HL-60 (cell line): ENCODE results near the gene GFRA4.

Source experiments
- DNase-seq, 2 experiments: peaks; one replicate each; pipeline ENCODE4 v3.0.0-alpha.2; 2010 to 2020; ENCODE audit warnings: low read depth in 1 of 2, low spot score in 1 of 2
- H3K27ac ChIP-seq: fragments of 250-450 bp; sonication (Bioruptor Pico); replicated peaks from 2 replicates; pipeline ENCODE4 v1.5.1; 2020; ENCODE audit warnings: mild to moderate bottlenecking, moderate library complexity
- H3K27me3 ChIP-seq: fragments of 250-450 bp; sonication (Bioruptor Pico); 2 replicates; pipeline ENCODE4 v1.5.1; 2021; ENCODE audit warnings: mild to moderate bottlenecking, moderate library complexity; ENCODE audit not compliant: insufficient read depth, poor library complexity, severe bottlenecking
- H3K4me3 ChIP-seq: replicated peaks from 2 replicates; pipeline ENCODE4 v1.5.1; 2011; ENCODE audit warnings: mild to moderate bottlenecking, control low read depth, low read length; ENCODE audit not compliant: insufficient read depth
- CTCF ChIP-seq: IDR thresholded peaks from one replicate; pipeline ENCODE4 v1.5.1; 2011; ENCODE audit warnings: low read length, control low read depth, inconsistent platforms; ENCODE audit not compliant: insufficient read depth
- GABPA ChIP-seq: IDR thresholded peaks from 2 replicates; pipeline ENCODE4 v1.6.1; 2012; ENCODE audit warnings: low read depth
- POLR2AphosphoS5 ChIP-seq: IDR thresholded peaks from 2 replicates; pipeline ENCODE4 v1.6.1; 2012; ENCODE audit warnings: low read depth
- REST ChIP-seq: IDR thresholded peaks from 2 replicates; pipeline ENCODE4 v1.6.1; 2012; ENCODE audit warnings: low read depth; ENCODE audit not compliant: insufficient replicate concordance
- SPI1 ChIP-seq: IDR thresholded peaks from 2 replicates; pipeline ENCODE4 v1.6.1; 2012; ENCODE audit warnings: low read depth, mild to moderate bottlenecking, borderline replicate concordance

GFRA4 gene

GRCh38 chr20:3633913-3634478 is 29.2 kb downstream of the GFRA4 start:
- Histone ChIP-seq H3K4me3 (no peak overlapping the region), H3K27ac (no peak overlapping the region), H3K27me3 (no peaks in the 10 kb centered on the region)
- DNase-seq: no peak
- TF ChIP-seq REST: no peak
- TF ChIP-seq GABPA: no peak
- no peak for TF ChIP-seq CTCF
- no peak for TF ChIP-seq SPI1
- no peak for TF ChIP-seq POLR2AphosphoS5

- no peak overlapping the region for H3K27ac ChIP-seq
- H3K4me3 ChIP-seq: no peak overlapping the region
- TF ChIP-seq POLR2AphosphoS5: no peak
- no peak for TF ChIP-seq GABPA
- no peak for TF ChIP-seq CTCF
- TF ChIP-seq SPI1: no peak
- TF ChIP-seq REST: no peak
- no peaks in the 10 kb centered on the region for H3K27me3 ChIP-seq
- DNase-seq: no peak
Measured at GRCh38 chr20:3632311-3633004, 30.7 kb downstream of the GFRA4 start.

- Histone ChIP-seq H3K27me3 (no peaks in the 10 kb centered on the region), H3K27ac (no peak overlapping the region), H3K4me3 (no peak overlapping the region)
- DNase-seq: no peak
- TF ChIP-seq REST: no peak
- no peak for TF ChIP-seq SPI1
- no peak for TF ChIP-seq POLR2AphosphoS5
- TF ChIP-seq GABPA: no peak
- no peak for TF ChIP-seq CTCF
Measured at GRCh38 chr20:3631534-3631933, 31.7 kb downstream of the GFRA4 start.
